Hepatocyte (in vitro differentiated cells): ENCODE results near the gene CYB561. TPM values are rescaled to one million over a fixed set of nuclear protein-coding genes. Genes with fewer than 3 reads are reported as not detected.
A peak's percentile ranks its signal among the peaks of the same experiment; 100 is the strongest.
"Not testable (repeated sequence)": the region's sequence is repeated elsewhere in the genome, so short reads cannot be mapped to it uniquely, and the experiment has no call there.

Experiments
- DNase-seq: peaks from one replicate; pipeline ENCODE4 v3.0.0-alpha.2; 2016; ENCODE audit warnings: low spot score
- H2AFZ ChIP-seq: fragments of 200-600 bp; sonication (generic); 2 replicates; pipeline ENCODE4 v1.6.0; 2016; ENCODE audit warnings: antibody characterized with exemption, mild to moderate bottlenecking
- H3K27ac ChIP-seq: fragments of 200-600 bp; sonication (generic); 2 replicates; pipeline ENCODE4 v1.5.1; 2016; ENCODE audit warnings: mild to moderate bottlenecking
- H3K27me3 ChIP-seq: fragments of 200-600 bp; sonication (generic); 2 replicates; pipeline ENCODE4 v1.6.1; 2016
- H3K36me3 ChIP-seq: fragments of 200-600 bp; sonication (generic); replicated peaks from 2 replicates; pipeline ENCODE4 v1.5.1; 2016; ENCODE audit warnings: low read depth; ENCODE audit not compliant: insufficient read depth
- H3K4me1 ChIP-seq: fragments of 200-600 bp; sonication (generic); 2 replicates; pipeline ENCODE4 v1.5.1; 2016; ENCODE audit warnings: mild to moderate bottlenecking, moderate library complexity; ENCODE audit not compliant: insufficient read depth
- H3K4me2 ChIP-seq: fragments of 200-600 bp; sonication (generic); 2 replicates; pipeline ENCODE4 v1.6.0; 2016
- H3K4me3 ChIP-seq: fragments of 200-600 bp; sonication (generic); 2 replicates; pipeline ENCODE4 v1.5.1; 2016; ENCODE audit warnings: mild to moderate bottlenecking
- H3K79me2 ChIP-seq: fragments of 200-600 bp; sonication (generic); 2 replicates; pipeline ENCODE4 v1.6.0; 2017; ENCODE audit warnings: mild to moderate bottlenecking
- H3K9me2 ChIP-seq: fragments of 200-600 bp; sonication (generic); replicated peaks from 2 replicates; pipeline ENCODE4 v1.6.0; 2017; ENCODE audit warnings: mild to moderate bottlenecking; ENCODE audit not compliant: insufficient read depth
- H3K9me3 ChIP-seq: fragments of 200-600 bp; sonication (generic); 2 replicates; pipeline ENCODE4 v1.5.1; 2016; ENCODE audit warnings: low read depth, mild to moderate bottlenecking
- H4K20me1 ChIP-seq: fragments of 200-600 bp; sonication (generic); 2 replicates; pipeline ENCODE4 v1.6.0; 2016; ENCODE audit warnings: mild to moderate bottlenecking; ENCODE audit not compliant: insufficient read depth, poor library complexity, severe bottlenecking
- EZH2 ChIP-seq: fragments of 200-600 bp; sonication (generic); IDR thresholded peaks from 2 replicates; pipeline ENCODE4 v1.6.1; 2016; ENCODE audit warnings: antibody characterized with exemption, mild to moderate bottlenecking, borderline replicate concordance
- EZH2phosphoT487 ChIP-seq: fragments of 200-600 bp; sonication (generic); IDR thresholded peaks from one replicate; pipeline ENCODE4 v1.6.1; 2018; ENCODE audit warnings: antibody characterized with exemption, mild to moderate bottlenecking, low read depth, moderate library complexity; ENCODE audit not compliant: unreplicated experiment, severe bottlenecking
- WGBS: methylation state at CpG from one replicate; pipeline ENCODE4 v1.1.6; 2016; ENCODE audit warnings: low lambda C conversion rate; ENCODE audit errors: missing lambda C conversion rate; 5-methylcytosine and 5-hydroxymethylcytosine counted together
- polyA plus RNA-seq: library from polyadenylated mRNA; unstranded; fragments of >200 nt; fragmentation: Nextera tagmentation; extraction: Ambion mirVana; gene quantifications from 2 replicates; pipeline ENCODE4 v1.2.1, GENCODE V29; 2016
- total RNA-seq: library from RNA; depleted of rRNA; stranded (reverse); fragments of >200 nt; gene quantifications from 2 replicates; pipeline ENCODE4 v1.2.3, GENCODE V29; 2014
- TF ChIP-seq, protein P1 (sequence below): fragments of 200-600 bp; sonication (generic); IDR thresholded peaks from 2 replicates; pipeline ENCODE4 v1.5.1; 2016; ENCODE audit warnings: antibody characterized with exemption, mild to moderate bottlenecking; ENCODE audit not compliant: poor library complexity

Gene CYB561
- total and polyA plus RNA-seq, 2 experiments from 2014 or later: 12.9 to 20.2 TPM

DNA sequence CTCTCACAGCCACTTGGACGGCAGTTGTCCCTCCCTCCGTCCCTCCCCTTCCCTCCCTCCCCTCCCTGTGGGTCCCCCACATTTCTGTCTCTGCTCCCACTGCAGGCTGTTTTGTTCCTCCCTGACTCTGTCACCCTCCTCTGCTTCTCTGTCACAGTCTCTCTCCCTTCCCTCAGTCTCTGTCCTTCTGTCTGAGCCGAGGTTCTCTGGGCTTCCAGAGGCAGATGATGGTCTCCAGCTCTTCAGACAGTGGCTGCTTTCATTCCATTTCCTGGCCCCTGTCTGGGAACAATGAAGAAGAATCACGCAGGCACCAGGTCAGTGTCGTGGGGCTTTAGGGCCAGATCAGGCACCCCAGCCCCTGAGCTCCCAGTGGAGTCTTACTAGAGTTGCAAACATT lies 8.8 kb upstream of the CYB561 start:
- no peak overlapping the region for H3K4me2 ChIP-seq
- TF ChIP-seq EZH2phosphoT487 (no peak), EZH2 (no peak)
- no peaks in the 10 kb centered on the region for H3K36me3 ChIP-seq
- H2AFZ ChIP-seq: no peak overlapping the region
- H3K9me3 ChIP-seq: no peaks in the 10 kb centered on the region
- no peaks in the 10 kb centered on the region for H3K79me2 ChIP-seq
- H4K20me1 ChIP-seq: no peaks in the 10 kb centered on the region
- WGBS: 53% methylated on average over 3 of the region's 5 CpGs
- no peaks in the 10 kb centered on the region for H3K27me3 ChIP-seq
- DNase-seq: no peak
- peak overlapping the region; percentile 61 for H3K27ac ChIP-seq
- H3K4me1 ChIP-seq: peaks cover 16% of the 10 kb centered on the region
- no peak overlapping the region for H3K4me3 ChIP-seq
- H3K9me2 ChIP-seq: no peaks in the 10 kb centered on the region

GRCh38 chr17:63454357-63454756 lies 8.3 kb upstream of the CYB561 start:
- H3K27me3 ChIP-seq, H3K79me2 ChIP-seq, H3K4me3 ChIP-seq, H2AFZ ChIP-seq, H3K4me2 ChIP-seq, H3K36me3 ChIP-seq, H4K20me1 ChIP-seq, DNase-seq, H3K9me2 ChIP-seq, H3K9me3 ChIP-seq: not testable (repeated sequence)
- Histone ChIP-seq H3K4me1 (peaks cover 16% of the 10 kb centered on the region), H3K27ac (peak overlapping the region; percentile 61)
- WGBS: 89% methylated on average over 6 of the region's 6 CpGs

DNA sequence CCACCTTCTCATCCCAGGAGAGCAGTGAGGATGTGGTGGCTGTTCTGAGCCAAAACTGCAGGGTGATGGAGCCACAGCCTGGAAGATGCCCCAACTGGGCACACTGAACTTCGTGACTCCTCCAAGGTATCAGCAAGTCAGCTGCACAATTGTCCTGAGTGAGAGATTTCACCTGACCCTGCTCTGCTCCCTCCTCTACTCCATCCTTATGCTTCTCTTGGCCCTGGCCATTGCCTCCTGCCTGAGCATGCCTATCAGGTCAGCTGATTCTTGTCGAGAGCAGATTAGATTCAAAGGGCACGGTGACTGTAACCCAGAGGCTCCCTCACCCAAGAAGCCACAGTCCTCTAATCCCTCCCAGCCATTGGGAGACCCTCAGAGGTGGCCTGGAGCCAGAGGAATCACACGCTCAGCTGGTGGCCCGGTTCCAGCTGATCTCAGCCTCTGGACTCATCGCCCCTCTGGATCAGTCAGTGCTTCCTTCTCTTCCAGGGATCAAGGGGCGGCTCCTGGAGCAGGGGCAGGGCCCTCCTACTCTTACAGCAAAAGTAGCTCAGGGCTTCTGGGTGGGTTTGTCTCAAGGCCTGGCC lies 7.0 kb upstream of the CYB561 start:
- no peaks in the 10 kb centered on the region for H3K9me2 ChIP-seq
- no peak overlapping the region for H2AFZ ChIP-seq
- H3K27me3 ChIP-seq: no peaks in the 10 kb centered on the region
- WGBS: 66% methylated on average over 7 of the region's 7 CpGs
- no peak overlapping the region for H3K4me2 ChIP-seq
- H3K27ac ChIP-seq: peak overlapping the region; percentile 83
- no peaks in the 10 kb centered on the region for H4K20me1 ChIP-seq
- no peaks in the 10 kb centered on the region for H3K9me3 ChIP-seq
- H3K4me1 ChIP-seq: peaks cover 16% of the 10 kb centered on the region
- H3K79me2 ChIP-seq: no peaks in the 10 kb centered on the region
- DNase-seq: peak; percentile 26
- no peak overlapping the region for H3K4me3 ChIP-seq
- TF ChIP-seq, protein P1, sequence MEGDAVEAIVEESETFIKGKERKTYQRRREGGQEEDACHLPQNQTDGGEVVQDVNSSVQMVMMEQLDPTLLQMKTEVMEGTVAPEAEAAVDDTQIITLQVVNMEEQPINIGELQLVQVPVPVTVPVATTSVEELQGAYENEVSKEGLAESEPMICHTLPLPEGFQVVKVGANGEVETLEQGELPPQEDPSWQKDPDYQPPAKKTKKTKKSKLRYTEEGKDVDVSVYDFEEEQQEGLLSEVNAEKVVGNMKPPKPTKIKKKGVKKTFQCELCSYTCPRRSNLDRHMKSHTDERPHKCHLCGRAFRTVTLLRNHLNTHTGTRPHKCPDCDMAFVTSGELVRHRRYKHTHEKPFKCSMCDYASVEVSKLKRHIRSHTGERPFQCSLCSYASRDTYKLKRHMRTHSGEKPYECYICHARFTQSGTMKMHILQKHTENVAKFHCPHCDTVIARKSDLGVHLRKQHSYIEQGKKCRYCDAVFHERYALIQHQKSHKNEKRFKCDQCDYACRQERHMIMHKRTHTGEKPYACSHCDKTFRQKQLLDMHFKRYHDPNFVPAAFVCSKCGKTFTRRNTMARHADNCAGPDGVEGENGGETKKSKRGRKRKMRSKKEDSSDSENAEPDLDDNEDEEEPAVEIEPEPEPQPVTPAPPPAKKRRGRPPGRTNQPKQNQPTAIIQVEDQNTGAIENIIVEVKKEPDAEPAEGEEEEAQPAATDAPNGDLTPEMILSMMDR: no peak
- TF ChIP-seq EZH2: no peak
- TF ChIP-seq EZH2phosphoT487: no peak
- H3K36me3 ChIP-seq: no peaks in the 10 kb centered on the region

- peak overlapping the region; percentile 83 for H3K27ac ChIP-seq
- no peaks in the 10 kb centered on the region for H3K9me3 ChIP-seq
- no peaks in the 10 kb centered on the region for H3K36me3 ChIP-seq
- WGBS: 85% methylated on average over 15 of the region's 15 CpGs
- no peaks in the 10 kb centered on the region for H3K27me3 ChIP-seq
- H2AFZ ChIP-seq: no peak overlapping the region
- no peak for DNase-seq
- no peaks in the 10 kb centered on the region for H3K79me2 ChIP-seq
- H3K4me2 ChIP-seq: no peak overlapping the region
- no peak overlapping the region for H3K4me3 ChIP-seq
- TF ChIP-seq, protein P1: no peak
- TF ChIP-seq EZH2phosphoT487 (no peak), EZH2 (no peak)
- no peaks in the 10 kb centered on the region for H4K20me1 ChIP-seq
- peaks cover 20% of the 10 kb centered on the region for H3K4me1 ChIP-seq
- no peaks in the 10 kb centered on the region for H3K9me2 ChIP-seq
Measured at GRCh38 chr17:63452046-63452961, 6.2 kb upstream of the CYB561 start.
